Rectal smooth muscle tissue (tissue), 1 donor: ENCODE data around the gene GLYR1.

ENCODE experiments used
- H3K27ac ChIP-seq: one replicate; pipeline ENCODE4 v1.7.0; 2013; ENCODE audit warnings: low read depth, low read length, inconsistent platforms
- H3K27me3 ChIP-seq: one replicate; pipeline ENCODE4 v1.7.0; 2013; ENCODE audit warnings: low read length; ENCODE audit not compliant: control insufficient read depth, insufficient read depth
- H3K36me3 ChIP-seq: one replicate; pipeline ENCODE4 v1.7.0; 2013; ENCODE audit warnings: low read length; ENCODE audit not compliant: control insufficient read depth, insufficient read depth
- H3K4me1 ChIP-seq: one replicate; pipeline ENCODE4 v1.7.0; 2013; ENCODE audit warnings: low read length; ENCODE audit not compliant: control insufficient read depth, insufficient read depth
- H3K4me3 ChIP-seq: one replicate; pipeline ENCODE4 v1.7.0; 2013; ENCODE audit warnings: low read length
- H3K9ac ChIP-seq: one replicate; pipeline ENCODE4 v1.7.0; 2013; ENCODE audit warnings: low read length

Gene GLYR1

DNA sequence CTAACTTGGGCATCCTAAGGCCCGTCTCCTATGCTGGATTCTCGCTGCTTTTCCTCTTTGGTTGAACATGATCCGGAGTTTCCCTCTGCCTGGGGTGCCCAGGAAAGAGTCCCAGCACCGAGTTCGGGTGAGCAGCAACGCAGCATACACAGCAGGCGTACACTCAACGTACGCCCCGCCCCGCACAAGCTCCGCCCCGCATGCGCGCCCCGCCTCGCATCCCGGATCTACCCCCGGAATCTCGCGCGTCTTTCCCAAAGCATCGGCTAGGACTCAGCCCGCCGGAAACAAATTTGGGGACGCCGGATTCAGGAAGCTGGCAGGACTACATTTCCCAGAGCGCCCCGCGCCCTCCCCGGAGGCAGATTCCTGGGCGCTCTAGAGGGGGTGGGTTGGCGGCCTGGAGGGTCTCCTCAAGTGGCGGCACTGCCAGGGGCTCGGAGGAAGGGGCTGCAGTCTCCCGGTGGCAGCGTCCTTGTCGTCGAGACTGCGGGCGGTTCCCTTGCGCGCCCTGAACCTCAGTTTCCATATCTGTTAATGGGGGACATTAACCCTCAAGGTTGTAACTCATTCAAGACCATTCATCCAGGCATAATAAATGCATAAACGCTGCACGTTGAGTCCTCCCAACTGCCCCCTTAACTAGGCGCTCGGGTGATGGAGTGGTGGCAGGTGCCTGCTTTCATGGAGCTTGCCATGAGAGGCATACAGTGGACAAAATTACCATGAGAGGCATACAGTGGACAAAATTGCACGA lies 78.4 kb downstream of the GLYR1 start:
- Histone ChIP-seq H3K36me3 (peaks cover 4% of the 10 kb centered on the region), H3K27ac (peak overlapping the region; percentile 68), H3K9ac (peak overlapping the region; percentile 22), H3K4me1 (peaks cover 14% of the 10 kb centered on the region), H3K4me3 (peak overlapping the region; percentile 71), H3K27me3 (no peaks in the 10 kb centered on the region)

DNA sequence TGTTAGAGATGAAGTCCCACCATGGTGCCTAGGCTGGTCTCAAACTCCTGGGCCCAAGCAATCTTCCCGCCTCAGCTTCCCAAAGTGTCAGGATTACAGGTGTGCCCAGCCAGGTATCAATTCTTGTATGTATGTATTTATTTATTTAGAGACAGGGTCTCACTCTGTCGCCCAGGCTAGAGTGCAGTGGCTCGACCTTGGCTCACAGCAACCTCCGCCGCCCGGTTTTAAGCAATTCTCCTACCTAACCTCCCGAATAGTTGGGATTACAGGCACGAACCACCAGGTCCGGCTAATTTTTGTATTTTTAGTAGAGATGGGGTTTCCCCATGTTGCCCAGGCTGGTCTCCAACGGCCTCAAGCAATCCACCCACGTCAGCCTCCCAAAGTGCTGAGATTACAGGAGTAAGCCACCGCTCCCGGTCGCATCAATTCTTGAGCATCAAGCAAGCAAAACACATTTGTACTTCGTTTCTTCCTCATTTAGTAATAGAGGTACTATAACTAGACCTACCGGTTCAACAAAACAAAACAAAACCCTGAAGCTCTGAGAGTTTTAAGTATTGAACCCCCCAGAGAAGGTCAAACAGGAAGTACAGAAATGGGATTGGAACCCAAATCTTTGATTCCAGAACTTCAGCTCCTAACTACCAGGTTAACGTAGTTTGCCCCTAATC lies 79.1 kb downstream of the GLYR1 start:
- Histone ChIP-seq H3K36me3 (peaks cover 7% of the 10 kb centered on the region), H3K9ac (no peak overlapping the region), H3K4me3 (peak overlapping the region; percentile 45), H3K4me1 (peaks cover 14% of the 10 kb centered on the region), H3K27me3 (no peaks in the 10 kb centered on the region), H3K27ac (peak overlapping the region; percentile 68)

DNA sequence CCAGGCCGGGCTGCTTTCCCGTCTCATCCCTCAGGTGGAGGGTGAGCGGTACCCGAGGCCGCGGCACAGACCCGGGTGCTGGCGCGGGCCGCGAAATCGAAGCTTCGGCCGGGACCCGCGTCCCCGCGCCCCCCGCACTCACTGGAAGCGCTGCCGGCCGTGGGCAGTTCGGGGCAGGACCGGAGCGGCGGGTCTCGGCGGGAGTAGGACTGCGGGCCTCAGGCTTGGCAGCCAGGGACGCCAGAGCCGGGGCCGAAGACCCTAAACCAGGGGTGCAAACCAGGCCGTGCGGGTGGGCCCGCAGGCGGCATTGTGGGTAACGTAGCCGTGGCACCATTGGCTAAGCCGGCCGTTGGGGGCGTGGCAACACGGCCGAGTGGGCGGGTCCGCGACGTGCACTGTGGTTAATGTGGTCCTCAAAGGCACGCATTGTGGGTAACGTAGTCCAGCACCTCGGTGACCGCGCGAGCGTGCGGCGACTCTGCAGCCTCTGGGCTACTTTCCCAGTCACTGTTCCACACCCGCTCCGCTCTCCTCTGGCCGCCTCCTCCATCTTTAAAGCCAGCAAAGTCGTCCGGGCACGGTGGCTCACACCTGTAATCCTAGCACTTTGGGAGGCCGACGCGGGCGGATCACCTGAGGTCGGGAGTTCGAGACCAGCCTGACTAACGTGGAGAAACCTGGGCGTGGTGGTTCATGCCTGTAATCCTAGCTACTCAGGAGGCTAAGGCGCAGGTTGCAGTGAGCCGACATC lies 80.0 kb downstream of the GLYR1 start, which contains the start of gene ZNF500:
Gene ZNF500, minus strand, starts transcription at position 288 of the 754 bp plus-strand sequence. CDS start 1,184 bp downstream, outside the sequence.
- Histone ChIP-seq H3K27ac (peak within 1 kb of the TSS; percentile 89), H3K4me3 (peak within 1 kb of the TSS; percentile 78), H3K27me3 (no peaks in the 10 kb centered on the region), H3K4me1 (peaks cover 14% of the 10 kb centered on the region), H3K9ac (peak within 1 kb of the TSS; percentile 60), H3K36me3 (peaks cover 10% of the 10 kb centered on the region)

- Histone ChIP-seq H3K4me1 (peaks cover 14% of the 10 kb centered on the region), H3K9ac (peak overlapping the region; percentile 60), H3K27ac (peak overlapping the region; percentile 89), H3K27me3 (no peaks in the 10 kb centered on the region), H3K4me3 (peak overlapping the region; percentile 78), H3K36me3 (peaks cover 14% of the 10 kb centered on the region)
These were observed 81.3 kb downstream of the GLYR1 start for GRCh38 chr16:4765511-4766474.

DNA sequence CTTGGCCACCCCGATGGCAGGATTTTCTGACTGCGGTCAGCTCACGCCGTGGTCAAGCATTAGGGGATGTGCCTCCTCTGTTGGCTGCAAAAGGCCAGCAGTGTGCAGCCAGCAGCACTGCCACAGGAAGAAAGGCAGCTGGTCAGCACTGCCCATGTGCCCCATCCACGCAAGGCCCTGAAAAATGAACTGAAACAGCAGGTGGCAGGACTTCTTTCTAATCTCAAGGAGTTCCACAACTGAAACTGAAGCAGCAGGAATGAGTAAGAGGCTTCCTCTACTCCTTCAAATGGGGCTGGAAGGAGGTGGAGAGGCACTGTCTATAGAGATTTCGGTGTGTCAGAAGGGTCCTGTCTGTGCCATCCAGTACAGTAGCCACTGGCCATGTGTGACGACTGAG lies 83.3 kb downstream of the GLYR1 start:
- Histone ChIP-seq H3K36me3 (peaks cover 28% of the 10 kb centered on the region), H3K4me1 (peaks cover 14% of the 10 kb centered on the region), H3K4me3 (no peak overlapping the region), H3K27ac (no peak overlapping the region), H3K9ac (no peak overlapping the region), H3K27me3 (no peaks in the 10 kb centered on the region)

GRCh38 chr16:4762205-4762604 lies 84.9 kb downstream of the GLYR1 start:
- Histone ChIP-seq H3K27ac (no peak overlapping the region), H3K27me3 (no peaks in the 10 kb centered on the region), H3K4me1 (peaks cover 14% of the 10 kb centered on the region), H3K36me3 (peaks cover 35% of the 10 kb centered on the region), H3K9ac (no peak overlapping the region), H3K4me3 (no peak overlapping the region)

DNA sequence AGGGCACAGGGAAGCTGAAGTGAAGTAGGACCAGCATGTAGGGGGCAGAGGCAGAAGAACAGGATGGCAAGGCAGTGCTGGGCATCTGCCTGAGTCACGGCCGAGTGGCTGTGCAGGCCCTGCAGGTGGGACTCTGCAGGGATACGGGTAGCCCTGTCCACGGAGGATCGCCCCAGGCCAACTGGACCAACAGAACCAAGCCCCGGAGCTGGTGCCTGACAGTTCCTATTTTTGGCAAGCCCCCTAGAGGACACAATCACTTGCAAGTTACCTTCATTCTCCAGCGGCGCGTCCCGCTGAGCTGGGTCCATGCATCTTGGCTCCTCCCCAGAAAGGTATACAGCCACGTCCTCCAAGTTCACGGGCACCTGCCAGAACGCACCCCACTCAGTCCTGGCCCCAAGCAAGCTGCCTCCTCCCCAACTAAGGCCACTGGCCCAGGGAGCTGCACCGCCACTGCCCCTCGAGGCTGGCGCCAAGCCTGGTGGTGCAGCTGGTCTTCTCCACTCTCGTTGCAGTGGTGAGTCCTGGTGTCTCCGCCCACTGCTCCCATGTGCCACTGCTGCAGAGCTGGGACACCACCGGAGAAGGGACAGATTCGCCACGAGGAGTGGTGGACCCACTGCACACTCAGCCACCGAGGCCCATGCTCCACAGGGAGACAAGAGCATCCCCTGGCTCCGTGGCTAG lies 86.7 kb downstream of the GLYR1 start:
- Histone ChIP-seq H3K4me3 (no peak overlapping the region), H3K4me1 (peaks cover 6% of the 10 kb centered on the region), H3K36me3 (peaks cover 41% of the 10 kb centered on the region), H3K9ac (no peak overlapping the region), H3K27ac (peak overlapping the region; percentile 14), H3K27me3 (no peaks in the 10 kb centered on the region)

DNA sequence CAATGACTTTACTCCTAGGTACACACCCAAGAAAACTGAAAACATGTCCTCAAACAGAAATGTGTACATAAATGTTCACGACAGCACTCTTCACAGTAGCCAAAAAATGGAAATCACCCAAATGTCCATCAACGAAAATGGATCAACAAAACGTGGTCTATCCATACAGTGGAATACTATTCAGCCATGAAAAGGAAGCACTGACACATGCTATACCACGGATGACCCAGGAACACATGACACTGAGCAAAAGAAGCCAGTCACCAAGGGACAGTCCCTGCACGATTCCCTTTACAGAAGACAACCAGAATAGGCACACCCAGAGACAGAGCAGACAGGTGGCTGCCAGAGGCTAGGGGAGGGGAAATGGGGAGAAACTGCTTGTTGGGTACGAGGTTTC lies 91.4 kb downstream of the GLYR1 start:
- H3K4me3 ChIP-seq = no peak overlapping the region
- H3K36me3 ChIP-seq = peaks cover 46% of the 10 kb centered on the region
- H3K27me3 ChIP-seq = no peaks in the 10 kb centered on the region
- H3K27ac ChIP-seq = no peak overlapping the region
- H3K9ac ChIP-seq = no peak overlapping the region
- H3K4me1 ChIP-seq = peaks cover 3% of the 10 kb centered on the region

GRCh38 chr16:4754865-4755264 lies 92.2 kb downstream of the GLYR1 start:
- Histone ChIP-seq H3K27me3 (no peaks in the 10 kb centered on the region), H3K27ac (no peak overlapping the region), H3K4me3 (no peak overlapping the region), H3K4me1 (peaks cover 1% of the 10 kb centered on the region), H3K36me3 (peaks cover 40% of the 10 kb centered on the region), H3K9ac (no peak overlapping the region)

GRCh38 chr16:4753227-4753626 lies 93.9 kb downstream of the GLYR1 start:
- peaks cover 29% of the 10 kb centered on the region for H3K36me3 ChIP-seq

More at GRCh38 chr16:4753227-4753626, 93.9 kb downstream of the GLYR1 start:
- no peak overlapping the region for H3K4me3 ChIP-seq
- H3K4me1 ChIP-seq = no peaks in the 10 kb centered on the region
- H3K27me3 ChIP-seq = no peaks in the 10 kb centered on the region
- H3K27ac ChIP-seq = no peak overlapping the region
- no peak overlapping the region for H3K9ac ChIP-seq
